IPS DF 19.7 (cell line): ENCODE results near the gene HSBP1.

ENCODE experiments used
- DNase-seq: peaks from one replicate; pipeline ENCODE4 v3.0.0-alpha.2; 2013; ENCODE audit warnings: low read depth, low spot score

HSBP1 gene

DNA sequence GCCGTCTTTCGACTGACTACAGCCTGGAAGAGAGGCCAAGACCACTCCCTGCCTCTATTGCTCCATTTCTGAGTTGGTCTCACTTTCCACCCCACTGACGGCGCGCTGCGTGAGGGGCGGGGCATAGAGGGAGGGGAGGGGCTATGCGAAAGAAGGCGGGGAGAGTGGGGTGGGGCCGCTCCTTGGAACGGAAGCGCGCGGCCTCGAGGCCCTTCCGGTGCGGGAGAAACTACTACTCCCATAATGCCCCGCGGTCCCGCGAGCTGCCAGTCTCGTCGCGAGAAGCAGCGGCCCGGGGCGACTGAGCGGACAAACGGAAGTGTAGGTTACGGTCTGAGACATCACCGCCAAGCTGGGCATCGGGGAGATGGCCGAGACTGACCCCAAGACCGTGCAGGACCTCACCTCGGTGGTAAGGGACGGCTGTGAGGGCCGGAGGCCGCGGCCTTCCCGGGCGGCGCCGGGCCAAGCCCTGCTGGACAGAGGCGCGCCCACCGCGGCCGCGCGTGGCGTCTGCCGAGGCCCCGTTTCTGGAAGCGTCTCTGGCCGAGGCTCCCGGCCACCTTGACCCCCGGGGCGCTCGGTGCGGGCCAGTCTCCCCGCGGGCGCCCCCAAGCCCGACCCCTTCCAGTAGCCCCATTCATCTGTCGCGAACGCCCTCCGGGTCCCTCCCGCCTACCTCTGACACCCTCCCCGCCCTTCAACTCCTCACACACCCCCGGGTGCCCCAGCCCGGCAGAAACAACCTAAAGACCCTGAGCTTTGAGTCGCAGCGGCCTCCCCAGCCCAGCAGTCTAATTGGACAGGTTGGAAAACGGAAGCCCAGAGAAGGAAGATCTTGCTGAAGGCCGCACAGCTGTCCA is at the start of gene HSBP1:
Gene HSBP1, plus strand, starts transcription at position 269 of the 863 bp plus-strand sequence. Its CDS starts 99 bp downstream, at position 368.
- DNase-seq, result peak; percentile 74

DNA sequence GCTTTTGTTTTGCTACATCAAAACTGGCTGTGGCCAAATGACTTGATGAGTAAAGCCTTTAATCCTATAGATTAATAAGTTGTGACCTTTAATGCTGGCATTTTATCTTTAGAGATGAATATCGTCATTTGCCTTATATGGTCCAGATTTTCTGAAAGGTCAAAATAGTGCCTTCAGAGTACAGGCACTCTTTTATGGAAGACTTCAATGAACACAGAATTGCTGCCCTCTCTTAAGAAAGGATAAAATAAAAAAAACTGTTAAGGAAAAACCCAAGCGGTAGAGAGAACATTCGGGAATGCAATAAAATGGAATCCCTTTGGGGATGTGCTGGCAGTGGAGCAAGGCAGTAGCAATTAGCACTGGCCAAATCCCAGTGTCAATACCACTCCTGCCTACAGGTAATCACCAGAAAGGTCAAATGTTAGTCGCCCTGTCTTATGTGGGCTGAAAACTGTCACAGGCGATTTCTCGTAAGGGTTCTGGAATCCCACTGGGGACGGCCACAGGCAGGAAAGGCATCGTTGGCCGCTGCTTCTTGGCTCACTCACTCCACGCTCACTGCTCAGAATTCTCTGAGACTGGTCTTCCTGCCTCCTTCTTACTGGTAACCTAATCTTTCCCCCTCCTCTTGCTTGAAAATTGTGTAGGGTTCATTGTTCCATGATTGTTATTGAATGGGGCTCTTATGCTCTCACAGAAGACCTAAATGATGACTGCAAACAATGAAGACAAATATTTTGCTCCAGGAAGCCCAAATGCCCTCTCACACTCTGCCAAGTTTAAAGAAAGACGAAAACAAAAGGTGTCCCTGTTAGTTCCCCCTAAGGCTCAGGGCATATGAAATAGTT is 45.4 kb upstream of the HSBP1 start:
- no peak for DNase-seq

GRCh38 chr16:83762992-83763358 is 44.8 kb upstream of the HSBP1 start:
- no peak for DNase-seq

GRCh38 chr16:83768986-83769385 is 38.8 kb upstream of the HSBP1 start:
- no peak for DNase-seq

DNA sequence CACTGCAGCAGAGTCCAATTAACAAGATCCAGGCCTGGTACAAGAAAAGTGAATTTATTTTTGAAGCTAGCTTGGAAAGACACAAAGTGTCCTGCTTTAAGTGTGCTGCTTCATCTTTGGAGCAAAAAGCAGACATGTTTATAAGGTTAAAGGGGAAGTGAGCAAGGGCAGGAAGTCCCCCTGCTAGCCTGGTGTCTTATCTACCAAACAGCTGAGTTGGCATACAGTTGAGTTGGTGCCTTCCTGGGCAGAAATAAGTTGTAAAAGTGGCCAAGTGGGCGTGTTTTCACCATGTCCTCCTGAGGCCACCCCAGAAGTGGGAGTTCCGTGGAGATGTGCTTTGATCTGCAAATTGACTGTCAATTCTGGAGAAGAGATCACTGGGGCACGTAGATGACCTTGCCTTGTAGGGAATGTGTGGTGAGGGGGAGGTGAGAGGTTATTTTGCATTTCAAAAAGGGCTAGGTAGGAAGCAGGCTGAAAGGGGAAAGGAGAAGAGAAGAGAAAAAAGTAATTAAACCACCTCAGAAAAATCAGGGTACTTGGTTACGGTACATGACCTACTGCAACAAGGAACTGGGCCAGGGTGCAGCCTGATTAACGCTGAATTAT is 38.3 kb upstream of the HSBP1 start:
- peak; percentile 72 for DNase-seq

GRCh38 chr16:83771306-83771942 is 36.4 kb upstream of the HSBP1 start:
- DNase-seq, result no peak

DNA sequence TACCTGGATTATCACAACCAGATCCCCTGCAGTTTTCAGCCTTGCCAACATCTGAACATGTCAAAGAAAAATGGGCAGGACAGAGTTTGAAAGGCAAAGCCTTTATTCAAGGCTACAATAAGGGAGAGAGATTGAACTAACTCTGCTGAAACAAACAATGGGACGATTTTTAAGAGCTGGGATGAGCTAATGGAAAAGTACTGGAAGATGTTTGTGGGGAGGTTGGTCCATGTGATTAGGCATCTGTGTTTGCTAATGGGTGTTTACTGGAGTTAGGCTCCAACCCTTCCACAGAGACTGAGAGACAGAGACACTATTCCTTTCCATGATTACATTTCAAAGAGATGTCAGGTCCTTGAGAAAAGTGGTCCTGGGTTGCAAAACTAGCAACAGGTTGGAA is 35.0 kb upstream of the HSBP1 start:
- DNase-seq, result no peak

DNA sequence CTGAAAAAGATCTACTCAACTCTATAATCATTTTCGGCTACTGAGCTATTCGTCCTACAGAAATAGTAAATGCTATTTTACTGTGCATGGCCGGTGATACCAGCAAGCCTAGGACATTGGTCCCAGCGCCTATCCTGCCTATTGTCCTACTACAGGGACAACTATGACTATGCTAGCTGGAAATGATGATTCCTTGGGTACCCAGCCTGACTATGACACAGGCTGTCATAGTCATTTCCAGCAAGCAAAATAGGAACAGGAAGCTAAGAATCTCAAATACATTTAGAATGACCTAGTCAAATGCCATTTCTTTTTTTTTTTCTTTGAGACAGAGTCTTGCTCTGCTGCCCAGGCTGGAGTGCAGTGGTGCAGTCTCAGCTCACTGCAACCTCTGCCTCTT is 33.7 kb upstream of the HSBP1 start:
- no peak for DNase-seq

DNA sequence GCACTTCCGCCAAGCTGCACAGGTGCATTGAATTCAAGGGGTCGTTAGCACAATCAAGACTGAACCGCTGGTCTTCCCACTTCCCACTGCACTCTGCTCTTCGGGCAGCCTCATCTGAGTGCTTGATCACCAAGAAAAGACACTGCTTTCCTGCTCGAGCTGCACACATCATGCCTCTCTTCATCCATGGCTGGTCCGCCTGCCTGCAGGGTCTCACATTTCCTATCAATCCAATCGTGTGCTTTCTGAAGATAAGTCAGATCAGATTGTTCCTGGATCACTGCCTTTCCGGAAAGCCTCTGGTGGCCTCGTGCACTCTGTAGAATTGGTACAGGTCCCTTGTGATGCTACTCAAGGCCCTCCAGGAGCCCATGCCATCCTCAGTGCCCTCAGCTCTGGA is 30.8 kb upstream of the HSBP1 start:
- DNase-seq, result no peak

DNA sequence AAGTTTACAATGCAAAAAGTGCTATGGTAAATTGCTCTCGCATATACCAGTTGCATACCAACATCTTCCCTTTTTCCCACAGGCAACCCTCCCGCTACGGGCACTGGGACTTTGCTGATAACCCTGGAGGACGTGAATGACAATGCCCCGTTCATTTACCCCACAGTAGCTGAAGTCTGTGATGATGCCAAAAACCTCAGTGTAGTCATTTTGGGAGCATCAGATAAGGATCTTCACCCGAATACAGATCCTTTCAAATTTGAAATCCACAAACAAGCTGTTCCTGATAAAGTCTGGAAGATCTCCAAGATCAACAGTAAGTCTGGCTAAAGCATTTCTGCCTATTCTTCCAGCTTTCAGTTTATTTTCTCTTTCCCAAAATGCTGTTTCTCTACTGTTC is 27.9 kb upstream of the HSBP1 start:
- no peak for DNase-seq

DNA sequence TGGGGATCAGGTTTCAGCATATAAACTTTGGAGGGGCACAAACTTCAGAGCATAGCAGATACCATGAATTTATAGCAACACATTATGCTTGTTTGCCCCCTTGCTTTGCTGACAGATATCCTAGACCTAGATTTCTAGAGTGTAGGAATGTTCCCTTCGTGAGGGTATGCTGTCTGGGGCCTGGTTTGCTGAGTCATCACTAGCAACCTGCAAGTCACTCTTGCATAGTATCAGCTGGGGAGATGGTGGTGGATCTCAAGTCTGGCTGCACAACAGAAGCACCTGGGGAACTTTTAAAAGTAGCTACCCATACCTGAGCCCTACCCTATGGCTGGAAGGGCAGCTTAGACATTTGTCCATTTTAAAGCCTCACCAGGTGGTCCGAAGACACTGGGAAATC is 22.3 kb upstream of the HSBP1 start:
- DNase-seq, result no peak

- no peak for DNase-seq
Observed at GRCh38 chr16:83789642-83790401, 18.0 kb upstream of the HSBP1 start.

- no peak for DNase-seq
Observed at GRCh38 chr16:83791916-83792315, 15.9 kb upstream of the HSBP1 start.

DNA sequence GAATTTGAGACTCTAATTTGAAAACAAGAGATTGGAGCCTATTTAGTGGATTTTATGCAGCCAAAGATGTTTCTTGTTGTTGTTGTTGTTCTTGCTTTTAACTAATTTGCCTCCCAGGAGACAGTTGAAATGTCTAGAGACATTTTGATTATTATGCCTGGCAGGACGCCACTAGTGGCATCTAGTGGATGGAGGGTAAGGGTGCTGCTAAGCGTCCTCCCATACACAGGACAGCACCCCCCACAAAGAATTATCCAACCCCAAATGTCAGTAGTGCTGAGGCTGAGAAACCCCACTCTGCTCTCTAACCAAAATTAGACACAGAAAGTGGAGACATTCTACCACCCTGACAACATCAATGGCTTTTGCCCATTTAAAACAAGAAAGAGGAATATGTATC is 15.4 kb upstream of the HSBP1 start:
- DNase-seq, result no peak

DNA sequence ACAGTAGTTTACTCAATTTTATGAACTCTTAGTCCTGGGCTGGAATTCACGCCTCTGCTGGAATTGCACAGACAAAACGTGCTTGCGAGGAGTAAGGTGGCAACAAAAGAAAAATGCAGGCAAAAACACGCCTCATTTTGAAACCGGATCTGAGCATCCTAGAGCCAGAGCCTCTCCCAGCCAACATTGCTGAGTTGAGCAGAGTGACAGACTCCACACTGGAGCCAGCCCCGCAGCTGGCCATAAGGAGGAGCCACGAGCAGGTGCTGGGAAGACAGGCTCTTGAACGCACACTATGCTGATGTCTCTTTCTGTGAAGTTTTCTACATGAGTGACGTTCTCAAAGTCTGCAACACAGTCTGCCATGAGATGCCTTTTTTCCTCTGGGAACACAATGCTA is 14.6 kb upstream of the HSBP1 start:
- no peak for DNase-seq

- no peak for DNase-seq
Observed at GRCh38 chr16:83794860-83795554, 12.8 kb upstream of the HSBP1 start.

DNA sequence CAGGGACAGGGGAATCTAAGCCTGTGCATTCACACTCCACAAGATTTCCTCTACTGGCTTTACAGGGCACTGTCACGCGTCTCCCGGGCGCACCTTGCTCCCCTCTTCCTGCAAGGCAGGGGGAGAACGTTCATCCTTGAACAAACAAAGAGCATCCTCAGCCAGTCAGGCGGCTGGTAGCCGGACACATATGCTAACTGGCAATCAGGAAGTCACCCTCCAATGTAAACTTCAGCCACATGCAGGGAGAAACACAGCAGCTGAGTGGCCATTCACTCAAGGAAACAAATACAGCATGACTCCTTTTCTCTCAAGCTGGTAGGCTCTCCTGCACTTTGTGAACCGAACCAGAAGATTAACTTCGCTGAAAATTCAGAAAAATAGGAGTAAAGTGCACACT is 10.8 kb upstream of the HSBP1 start:
- no peak for DNase-seq

- DNase-seq, result no peak
Observed at GRCh38 chr16:83799336-83799735, 8.4 kb upstream of the HSBP1 start.

GRCh38 chr16:83802135-83802534 is 5.6 kb upstream of the HSBP1 start:
- DNase-seq, result peak; percentile 60

DNA sequence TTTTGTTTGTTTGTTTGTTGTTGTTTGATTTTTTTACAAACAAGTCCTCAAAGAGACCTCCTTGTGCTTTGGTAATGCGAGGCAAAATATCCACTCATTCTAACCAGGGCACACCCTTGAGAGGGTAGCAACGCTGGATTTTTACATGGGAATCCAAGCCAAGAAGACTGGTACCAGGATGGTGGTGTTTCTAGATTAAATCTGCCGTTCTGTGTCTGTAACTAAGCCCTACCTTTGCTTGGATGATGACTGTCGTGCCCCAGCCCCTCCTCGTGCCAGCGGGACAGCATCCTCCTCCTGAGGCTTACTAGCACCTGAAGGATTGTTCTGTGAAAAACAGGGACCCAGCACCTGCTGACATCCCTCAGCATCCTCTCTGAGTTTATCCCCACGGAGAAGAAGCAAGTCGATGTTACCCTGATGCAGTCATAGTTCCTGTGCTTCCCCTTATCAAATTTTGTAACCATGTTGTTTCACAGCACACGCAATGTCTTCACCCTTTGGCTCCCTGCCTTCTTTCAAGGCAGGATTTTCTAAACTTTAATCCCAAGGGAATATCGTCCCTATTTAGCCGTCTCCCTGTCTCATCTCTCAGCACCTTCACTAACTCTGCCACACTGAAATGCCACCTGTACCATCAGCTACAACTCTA is 5.1 kb upstream of the HSBP1 start:
- DNase-seq, result no peak
